CD4-positive, alpha-beta memory T cell (primary cell): Measurements from ENCODE around the gene GCDH. TPM values are rescaled to one million over a fixed set of nuclear protein-coding genes. Genes with fewer than 3 reads are reported as not detected.

Experiments used
- CTCF ChIA-PET: fragments of 350-600 bp; sonication (Branson Sonifier 250); formaldehyde crosslinking; loops from one replicate; lab custom pipeline; 2021; ENCODE audit warnings: inconsistent platforms; ENCODE audit not compliant: partially characterized antibody; lab: Charles Lee
- POLR2A ChIA-PET: fragments of 350-600 bp; sonication (Branson Sonifier 250); formaldehyde crosslinking; loops from one replicate; lab custom pipeline; 2021; ENCODE audit not compliant: partially characterized antibody; lab: Charles Lee
- DNase-seq, 5 donors: peaks; one replicate each; pipeline versions ENCODE4 v3.0.0 to v3.0.0-alpha.2; 2020 to 2022; ENCODE audit warnings: mixed read lengths in 1 of 5
- H3K27ac ChIP-seq: one replicate; pipeline ENCODE4 v1.7.0; 2013; ENCODE audit warnings: low read depth, low read length
- H3K27me3 ChIP-seq: 2 replicates; pipeline ENCODE4 v1.7.0; 2013; ENCODE audit warnings: mild to moderate bottlenecking, low read length, moderate library complexity; ENCODE audit not compliant: insufficient read depth
- H3K36me3 ChIP-seq: 2 replicates; pipeline ENCODE4 v1.7.0; 2013; ENCODE audit warnings: mild to moderate bottlenecking, low read length, moderate library complexity; ENCODE audit not compliant: insufficient read depth
- H3K4me1 ChIP-seq: 2 replicates; pipeline ENCODE4 v1.7.0; 2013; ENCODE audit warnings: mild to moderate bottlenecking, low read length, moderate library complexity; ENCODE audit not compliant: insufficient read depth
- H3K4me3 ChIP-seq, 2 donors: one replicate each; pipeline ENCODE4 v1.7.0; 2013; ENCODE audit warnings: low read length in 2 of 2, mild to moderate bottlenecking in 1 of 2
- H3K9me3 ChIP-seq, 2 donors: one replicate each; pipeline ENCODE4 v1.7.0; 2013; ENCODE audit warnings: low read length in 2 of 2, control low read depth in 1 of 2; ENCODE audit not compliant: control insufficient read depth in 1 of 2
- H3K27ac Mint-ChIP-seq, 7 donors: one replicate each; pipeline ENCODE4 v1.8.0; 2020 to 2021; ENCODE audit warnings: mixed read lengths in 7 of 7, mild to moderate bottlenecking in 6 of 7, inconsistent platforms in 3 of 7, moderate library complexity in 3 of 7
- H3K27me3 Mint-ChIP-seq, 2 donors: one replicate each; pipeline ENCODE4 v1.8.0; 2020 to 2021; ENCODE audit warnings: mixed read lengths in 2 of 2
- H3K36me3 Mint-ChIP-seq, 2 donors: one replicate each; pipeline ENCODE4 v1.8.0; 2020 to 2021; ENCODE audit warnings: mixed read lengths in 2 of 2, inconsistent platforms in 1 of 2, mild to moderate bottlenecking in 1 of 2
- H3K4me1 Mint-ChIP-seq, 4 donors: one replicate each; pipeline ENCODE4 v1.8.0; 2020 to 2021; ENCODE audit warnings: mixed read lengths in 4 of 4, mild to moderate bottlenecking in 1 of 4
- H3K4me3 Mint-ChIP-seq, 8 donors: one replicate each; pipeline ENCODE4 v1.8.0; 2020 to 2021; ENCODE audit warnings: mixed read lengths in 8 of 8, mild to moderate bottlenecking in 7 of 8, moderate library complexity in 6 of 8, inconsistent platforms in 3 of 8
- H3K9me3 Mint-ChIP-seq, 8 donors: one replicate each; pipeline ENCODE4 v1.8.0; 2020 to 2021; ENCODE audit warnings: mixed read lengths in 8 of 8, mild to moderate bottlenecking in 5 of 8, inconsistent platforms in 3 of 8, moderate library complexity in 1 of 8
- intact Hi-C: fragments of 100-400 bp; cut with micrococcal nuclease; formaldehyde crosslinking; loops from one replicate; pipeline ENCODE4 v1.15.1; 2023
- polyA plus RNA-seq, 2 donors: library from polyadenylated mRNA; unstranded; fragments of 300-500 nt; fragmentation: Illumina TruSeq; gene quantifications; one replicate each; pipeline ENCODE4 v1.2.3, GENCODE V29; 2021
- total RNA-seq, 2 experiments: library from RNA; stranded (reverse); gene quantifications; one replicate each; pipeline ENCODE4 v1.2.3, GENCODE V29; 2021

The GCDH gene
- total and polyA plus RNA-seq, 4 experiments from 2014 or later = 16.5 to 66.1 (median 45.7) TPM

GRCh38 chr19:12938779-12939601 lies 48.0 kb downstream of the GCDH start:
- H3K27me3 ChIP-seq = no peaks in the 10 kb centered on the region
- H3K27ac ChIP-seq = peak overlapping the region; percentile 90
- Mint-ChIP-seq H3K36me3 (peaks cover 34 to 45% of the 10 kb centered on the region in 2 donors), H3K27ac (peak overlapping the region; percentile 96 to 99 (median 98)), H3K4me3 (peak overlapping the region; percentile 94 to 99 (median 98)), H3K9me3 (peaks cover 0 to 9% (median 0%) of the 10 kb centered on the region in 8 donors), H3K27me3 (no peaks in the 10 kb centered on the region), H3K4me1 (peaks cover 21 to 58% (median 35%) of the 10 kb centered on the region in 4 donors)
- peaks cover 36% of the 10 kb centered on the region for H3K4me1 ChIP-seq
- CTCF ChIA-PET = interaction anchor here (1.0 to 1.5 kb wide), 3 partner anchors 26 to 143 kb away, joined by 3 to 4 read pairs (median 4); partner anchors contain the start of gene GCDH
- DNase-seq = peak in 3 of 5 donors; percentile 17 to 56 (median 52)
- POLR2A ChIA-PET = interaction anchor here (0.6 to 3.1 kb wide), 15 partner anchors 8 to 237 kb away, joined by 3 to 40 read pairs (median 6); partner anchors contain the start of genes DNASE2, GCDH, NACC1 and SYCE2
- no peaks in the 10 kb centered on the region for H3K9me3 ChIP-seq
- H3K4me3 ChIP-seq = peak overlapping the region; percentile 49 to 97
- peaks cover 38% of the 10 kb centered on the region for H3K36me3 ChIP-seq
- intact Hi-C loops = loop anchor here (1.0 to 10.0 kb wide), 4 partner anchors 20 to 204 kb away; partner anchors contain the start of genes GCDH, GET3, SYCE2 and TRIR

- Histone ChIP-seq H3K9me3 (no peaks in the 10 kb centered on the region), H3K4me3 (peak overlapping the region; percentile 49 to 97), H3K36me3 (peaks cover 48% of the 10 kb centered on the region), H3K27ac (peak overlapping the region; percentile 90), H3K4me1 (peaks cover 41% of the 10 kb centered on the region), H3K27me3 (no peaks in the 10 kb centered on the region)
- DNase-seq = no peak
- POLR2A ChIA-PET = interaction anchor here (1.0 to 3.1 kb wide), 10 partner anchors 8 to 147 kb away, joined by 3 to 40 read pairs (median 10); partner anchors contain the start of genes DNASE2 and GCDH
- Mint-ChIP-seq H3K36me3 (peaks cover 39 to 54% of the 10 kb centered on the region in 2 donors), H3K27me3 (no peaks in the 10 kb centered on the region), H3K4me1 (peaks cover 23 to 63% (median 38%) of the 10 kb centered on the region in 4 donors), H3K4me3 (peak overlapping the region; percentile 94 to 99 (median 98)), H3K27ac (peak overlapping the region; percentile 96 to 99 (median 98)), H3K9me3 (peaks cover 0 to 9% (median 0%) of the 10 kb centered on the region in 8 donors)
- CTCF ChIA-PET = interaction anchor here (1.0 to 1.5 kb wide), 2 partner anchors 25 to 49 kb away, joined by 3 to 4 read pairs; partner anchors contain the start of gene GCDH
- intact Hi-C loops = loop anchor here (10.0 kb wide), 1 partner anchor 205 kb away; the partner anchor contains the start of genes GET3 and TRIR
Observed at GRCh38 chr19:12939975-12940423, 49.0 kb downstream of the GCDH start.

GRCh38 chr19:12940897-12941296 lies 49.9 kb downstream of the GCDH start:
- Mint-ChIP-seq H3K4me3 (peak overlapping the region; percentile 26 to 72 (median 48)), H3K4me1 (peaks cover 24 to 72% (median 42%) of the 10 kb centered on the region in 4 donors), H3K36me3 (peaks cover 39 to 62% of the 10 kb centered on the region in 2 donors), H3K27ac (peak overlapping the region; percentile 27 to 99 (median 79)), H3K27me3 (peaks cover 0 to 2% of the 10 kb centered on the region in 2 donors), H3K9me3 (peaks cover 0 to 10% (median 0%) of the 10 kb centered on the region in 8 donors)
- ChIA-PET CTCF (no interaction called here), POLR2A (interaction anchor here (0.6 to 0.9 kb wide), 2 partner anchors 50 to 905 kb away, joined by 3 read pairs; partner anchors contain the start of gene GCDH)
- Histone ChIP-seq H3K36me3 (peaks cover 48% of the 10 kb centered on the region), H3K27ac (no peak overlapping the region), H3K4me1 (peaks cover 46% of the 10 kb centered on the region), H3K9me3 (no peaks in the 10 kb centered on the region), H3K4me3 (no peak overlapping the region), H3K27me3 (no peaks in the 10 kb centered on the region)
- DNase-seq = no peak
- intact Hi-C loops = no loop called here

- peaks cover 0 to 8% (median 0%) of the 10 kb centered on the region in 8 donors for H3K9me3 Mint-ChIP-seq
Observed at GRCh38 chr19:12943437-12944044, 52.6 kb downstream of the GCDH start.

GRCh38 chr19:12944104-12944674 lies 53.2 kb downstream of the GCDH start:
- Mint-ChIP-seq H3K4me3 (no peak overlapping the region), H3K36me3 (peaks cover 42 to 73% of the 10 kb centered on the region in 2 donors), H3K27me3 (peaks cover 0 to 2% of the 10 kb centered on the region in 2 donors), H3K27ac (peak overlapping the region; percentile 55 to 99 (median 96)), H3K4me1 (peaks cover 26 to 66% (median 42%) of the 10 kb centered on the region in 4 donors), H3K9me3 (peaks cover 0 to 3% (median 0%) of the 10 kb centered on the region in 8 donors)
- no peak overlapping the region for H3K4me3 ChIP-seq
- POLR2A ChIA-PET = interaction anchor here (0.6 to 1.3 kb wide), 2 partner anchors 54 to 1088 kb away, joined by 3 to 6 read pairs; partner anchors contain the start of gene GCDH
- H3K9me3 ChIP-seq = no peaks in the 10 kb centered on the region
- H3K4me1 ChIP-seq = peaks cover 45% of the 10 kb centered on the region
- CTCF ChIA-PET = interaction anchor here (0.9 kb wide), 1 partner anchor 59 kb away, joined by 3 read pairs; no protein-coding TSS in a partner anchor
- intact Hi-C loops = no loop called here
- H3K27ac ChIP-seq = peak overlapping the region; percentile 78
- no peaks in the 10 kb centered on the region for H3K27me3 ChIP-seq
- peaks cover 67% of the 10 kb centered on the region for H3K36me3 ChIP-seq
- no peak for DNase-seq

More at GRCh38 chr19:12943437-12944044, 52.6 kb downstream of the GCDH start:
- no peaks in the 10 kb centered on the region for H3K27me3 ChIP-seq
- POLR2A ChIA-PET = interaction anchor here (1.3 kb wide), 1 partner anchor 53 kb away, joined by 6 read pairs; the partner anchor contains the start of gene GCDH
- peaks cover 26 to 73% (median 44%) of the 10 kb centered on the region in 4 donors for H3K4me1 Mint-ChIP-seq
- peak overlapping the region in 4 of 8 donors; percentile 30 to 72 (median 46) for H3K4me3 Mint-ChIP-seq
- H3K4me3 ChIP-seq = no peak overlapping the region
- H3K27ac Mint-ChIP-seq = peak overlapping the region; percentile 53 to 99 (median 77)
- intact Hi-C loops = no loop called here
- DNase-seq = no peak
- CTCF ChIA-PET = interaction anchor here (0.9 kb wide), 1 partner anchor 59 kb away, joined by 3 read pairs; no protein-coding TSS in a partner anchor
- H3K27me3 Mint-ChIP-seq = peaks cover 0 to 2% of the 10 kb centered on the region in 2 donors
- no peaks in the 10 kb centered on the region for H3K9me3 ChIP-seq
- H3K27ac ChIP-seq = peak overlapping the region; percentile 35
- H3K36me3 ChIP-seq = peaks cover 60% of the 10 kb centered on the region
- peaks cover 47% of the 10 kb centered on the region for H3K4me1 ChIP-seq
- peaks cover 43 to 77% of the 10 kb centered on the region in 2 donors for H3K36me3 Mint-ChIP-seq
